Head of caudate nucleus (tissue), 42 donors: Measurements from ENCODE around the gene SAP30.

Experiments
- DNase-seq, 42 donors: peaks; one replicate each; pipeline versions ENCODE4 v3.0.0 to v3.0.0-alpha.2; 2020 to 2021; ENCODE audit warnings: mixed read lengths in 7 of 42
- intact Hi-C: fragments of 100-400 bp; cut with DNase I; formaldehyde crosslinking; loops from one replicate; pipeline ENCODE4 v1.15.0; 2022

Gene SAP30, protein sequence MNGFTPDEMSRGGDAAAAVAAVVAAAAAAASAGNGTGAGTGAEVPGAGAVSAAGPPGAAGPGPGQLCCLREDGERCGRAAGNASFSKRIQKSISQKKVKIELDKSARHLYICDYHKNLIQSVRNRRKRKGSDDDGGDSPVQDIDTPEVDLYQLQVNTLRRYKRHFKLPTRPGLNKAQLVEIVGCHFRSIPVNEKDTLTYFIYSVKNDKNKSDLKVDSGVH

GRCh38 chr4:173370477-173371291, at the start of gene SAP30:
SAP30 (plus strand) TSS chr4:173370954; CDS start chr4:173371183, 229 bp downstream.
- peak; percentile 93 to 99 (median 97) for DNase-seq
- intact Hi-C loops: loop anchor here (2.0 to 5.0 kb wide), 2 partner anchors 36 to 42 kb away; partner anchors contain the start of gene HMGB2

- intact Hi-C loops: no loop called here
- no peak for DNase-seq
These were observed 45.6 kb upstream of the SAP30 start for GRCh38 chr4:173325007-173325736.

DNA sequence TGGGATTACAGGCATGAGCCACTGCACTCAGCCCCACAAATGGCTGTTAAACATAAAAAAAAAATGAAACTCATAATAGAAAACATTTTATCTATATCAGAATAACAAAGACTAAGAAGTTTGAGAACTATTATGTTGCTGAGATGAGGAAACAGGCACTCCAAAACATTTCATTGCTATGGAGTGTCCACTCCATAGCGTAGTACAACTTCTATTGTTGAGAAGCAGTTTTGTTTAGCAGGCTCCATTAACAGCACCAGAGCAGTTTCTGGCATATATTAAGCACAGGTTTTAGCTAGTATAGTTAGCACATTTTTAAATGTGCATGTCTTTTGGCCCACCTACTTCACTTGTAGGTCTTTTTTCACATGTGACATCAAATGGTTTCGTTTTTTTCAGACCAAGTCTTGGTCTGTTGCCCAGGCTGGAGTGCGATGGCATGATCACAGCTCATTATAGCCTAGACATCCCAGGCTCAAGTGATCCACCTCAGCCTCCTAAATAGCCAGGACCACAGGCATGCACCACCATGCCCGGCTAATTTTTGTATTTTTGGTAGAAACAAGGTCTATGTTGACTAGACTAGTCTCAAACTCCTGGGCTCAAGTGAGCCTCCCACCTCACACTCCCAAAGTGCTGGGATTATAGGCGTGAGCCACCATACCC, 42.4 kb upstream of the SAP30 start:
- intact Hi-C loops: no loop called here
- DNase-seq: no peak

- DNase-seq: no peak
- intact Hi-C loops: no loop called here
These were observed 40.2 kb upstream of the SAP30 start for GRCh38 chr4:173330590-173330989.

GRCh38 chr4:173332021-173332487, 38.7 kb upstream of the SAP30 start:
- no peak for DNase-seq
- intact Hi-C loops: no loop called here

DNA sequence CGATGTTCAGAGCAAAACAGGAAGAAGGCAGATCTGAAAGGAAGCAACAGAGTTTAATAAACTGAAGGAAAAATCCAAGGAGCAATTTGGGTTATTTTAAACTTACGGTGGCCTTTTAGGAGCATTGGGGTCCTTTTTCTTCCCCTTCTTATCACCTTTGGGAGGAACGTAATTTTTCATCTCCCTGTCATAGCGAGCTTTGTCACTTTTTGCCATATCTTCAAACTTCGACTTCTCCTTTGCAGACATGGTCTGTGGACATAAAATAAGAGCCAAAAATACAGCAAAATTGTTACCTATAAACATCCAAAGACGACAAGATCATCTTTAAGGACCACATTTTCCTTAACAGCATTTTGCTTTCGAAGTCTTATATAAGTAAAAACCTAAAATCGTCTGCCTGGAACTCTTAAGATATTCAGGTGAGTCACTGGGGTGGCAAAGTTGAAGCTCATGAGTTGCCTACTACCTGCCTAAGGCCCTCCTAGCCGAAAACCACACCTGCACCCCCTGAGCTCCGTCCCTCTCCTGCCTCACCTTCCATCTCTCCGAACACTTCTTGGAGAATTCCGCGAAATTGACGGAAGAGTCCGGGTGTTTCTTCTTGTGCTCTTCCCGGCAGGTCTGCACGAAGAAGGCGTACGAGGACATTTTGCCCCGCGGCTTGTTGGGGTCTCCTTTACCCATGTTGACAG, 37.6 kb upstream of the SAP30 start:
- peak in 20 of 42 donors; percentile 4 to 58 (median 20) for DNase-seq
- intact Hi-C loops: no loop called here

DNA sequence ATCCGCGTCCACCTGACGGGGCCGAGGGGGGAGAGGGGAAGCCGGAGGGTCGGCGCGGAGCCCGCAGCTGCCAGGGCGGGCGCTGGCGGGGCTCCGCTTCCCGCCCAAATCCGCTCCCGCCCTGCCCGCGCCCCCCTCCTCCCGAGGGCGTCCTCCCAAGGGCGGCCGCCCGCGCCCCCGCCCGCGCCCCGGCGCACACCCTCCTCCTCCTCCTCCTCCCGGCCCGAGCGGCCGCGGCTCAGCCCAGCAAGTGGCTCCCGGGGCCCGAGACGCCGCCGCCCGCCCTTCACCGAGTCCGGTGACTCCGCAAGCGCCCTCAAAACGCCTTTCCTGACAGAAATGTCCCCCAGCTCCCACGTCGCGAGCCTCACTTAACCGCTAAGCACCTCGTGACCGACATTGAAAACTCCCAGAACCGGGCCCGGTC, 37.1 kb upstream of the SAP30 start:
- peak in 39 of 42 donors; percentile 8 to 78 (median 57) for DNase-seq
- intact Hi-C loops: loop anchor here (2.0 kb wide), 1 partner anchor 37 kb away; the partner anchor contains the start of gene SAP30

DNA sequence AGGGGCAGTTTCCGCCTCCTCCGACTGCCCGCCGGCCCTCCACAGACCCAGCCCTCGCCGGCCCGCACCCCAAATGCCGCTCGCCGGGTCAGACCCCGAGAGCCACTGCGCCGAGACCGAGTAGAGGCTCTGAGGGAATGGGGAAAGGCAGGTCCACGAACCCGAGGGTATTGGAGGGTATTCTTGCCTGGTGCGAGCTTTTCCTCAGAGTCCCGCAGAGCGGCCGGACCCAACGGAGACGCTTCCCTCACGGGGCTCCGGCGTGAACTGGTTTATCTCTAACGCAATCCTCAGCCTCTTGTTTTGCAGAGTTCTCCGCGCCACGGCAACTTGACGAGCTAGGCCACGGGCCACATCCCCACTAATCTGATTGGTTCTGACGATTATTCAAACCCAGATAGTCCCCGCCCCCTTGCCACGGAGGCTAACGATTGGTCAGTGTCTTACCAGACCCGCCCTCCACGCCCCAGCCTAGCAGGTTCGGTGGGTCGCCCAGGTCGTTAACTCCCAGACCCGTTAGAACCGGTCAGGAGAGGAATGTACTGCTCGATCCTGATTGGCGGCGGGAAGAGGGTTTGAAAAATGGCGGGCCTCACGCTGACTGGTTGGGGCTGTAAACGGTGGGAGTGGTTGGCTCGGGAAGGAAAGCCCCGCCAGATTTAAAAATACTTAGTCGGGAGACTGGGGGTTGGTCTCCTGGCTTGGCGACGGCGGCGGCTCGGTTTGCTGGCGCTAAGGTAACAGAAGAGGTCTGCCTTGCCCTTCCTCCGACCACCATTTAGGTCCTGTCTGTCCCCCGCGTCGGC, 36.5 kb upstream of the SAP30 start, which contains the start of gene HMGB2:
TSS of gene HMGB2 (minus strand) at position 274 of the 806 bp plus-strand sequence. CDS start 709 bp downstream, outside the sequence.
- intact Hi-C loops: loop anchor here (2.0 kb wide), 1 partner anchor 37 kb away; the partner anchor contains the start of gene SAP30

GRCh38 chr4:173334891-173335752, 35.6 kb upstream of the SAP30 start:
- DNase-seq: peak in 39 of 42 donors; percentile 9 to 71 (median 42)
- intact Hi-C loops: loop anchor here (2.0 kb wide), 1 partner anchor 36 kb away; the partner anchor contains the start of gene SAP30

More for the DNA sequence above, 36.5 kb upstream of the SAP30 start, which contains the start of gene HMGB2:
- DNase-seq: peak; percentile 98 to 100 (median 100)

- no peak for DNase-seq
- intact Hi-C loops: no loop called here
These were observed 33.3 kb upstream of the SAP30 start for GRCh38 chr4:173337463-173337862.

- no peak for DNase-seq
- intact Hi-C loops: no loop called here
These were observed 26.8 kb upstream of the SAP30 start for GRCh38 chr4:173343832-173344397.

- DNase-seq: no peak
- intact Hi-C loops: no loop called here
These were observed 25.1 kb upstream of the SAP30 start for GRCh38 chr4:173345648-173346047.

DNA sequence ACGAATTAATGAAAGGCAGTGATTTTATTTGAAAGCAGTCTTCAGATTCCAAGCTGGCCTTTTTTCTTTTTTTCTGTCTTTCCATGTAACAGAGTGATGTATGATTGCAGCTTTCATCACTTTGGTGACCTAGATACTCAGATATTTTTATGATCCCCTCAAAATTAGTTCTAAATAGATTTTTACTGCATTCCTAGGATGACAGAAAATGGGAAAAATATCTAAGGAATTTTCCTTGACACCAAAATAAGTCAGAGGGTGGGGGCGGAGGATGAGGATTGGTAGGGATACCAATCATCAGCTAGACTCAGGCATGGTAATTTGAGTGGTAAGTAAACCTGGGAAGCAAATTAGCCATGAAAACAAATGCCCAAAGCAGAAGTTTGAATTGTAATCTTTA, 24.7 kb upstream of the SAP30 start:
- no peak for DNase-seq
- intact Hi-C loops: no loop called here

GRCh38 chr4:173347467-173347866, 23.3 kb upstream of the SAP30 start:
- intact Hi-C loops: no loop called here
- DNase-seq: no peak

DNA sequence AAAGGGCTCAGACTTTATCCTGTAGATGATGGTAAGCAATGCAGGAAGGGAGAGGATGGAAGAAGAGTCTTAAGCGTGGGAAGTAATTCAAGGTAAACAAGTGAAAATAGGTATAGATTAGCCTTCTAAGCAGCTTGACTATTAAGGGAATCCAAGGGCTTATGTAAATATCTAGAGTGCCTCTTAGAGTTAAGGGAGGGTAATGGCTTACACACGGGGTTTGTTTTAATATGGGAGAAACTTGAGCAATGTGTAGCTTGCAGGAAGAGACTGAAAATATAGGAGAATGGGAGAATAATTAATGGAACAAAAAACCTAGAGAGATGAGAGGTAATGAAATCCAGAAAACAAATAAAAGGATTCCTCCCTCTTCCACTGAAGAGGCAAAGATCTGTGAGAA, 12.8 kb upstream of the SAP30 start:
- DNase-seq: no peak
- intact Hi-C loops: no loop called here
